ENCODE data around the gene OLIG1. TPM values are rescaled to one million over a fixed set of nuclear protein-coding genes. Genes with fewer than 3 reads are reported as not detected.

Gene OLIG1
- total RNA-seq, 1 experiment from 2014 or later = not detected

GRCh38 chr21:33059380-33059841, 10.5 kb upstream of the OLIG1 start:
- no peaks in the 10 kb centered on the region for H4K20me1 ChIP-seq (ENCODE audit: insufficient read depth)
- TF ChIP-seq EZH2 (IDR thresholded peaks at IDR 0.05; ENCODE audit: low read depth) = no peak
- no peak for TF ChIP-seq CTCF (conservative IDR thresholded peaks at IDR 0.05)
- peaks cover 64% of the 10 kb centered on the region for H3K27me3 ChIP-seq (ENCODE audit: insufficient read depth, low read depth)
- no peak overlapping the region for H3K4me2 ChIP-seq
- H2AFZ ChIP-seq = no peak overlapping the region
- H3F3A ChIP-seq (ENCODE audit: insufficient read depth, low read depth) = no peaks in the 10 kb centered on the region
- ChIA-PET CTCF (no interaction called here), POLR2A (ENCODE audit: unreplicated experiment) (no interaction called here)
- H3K27ac ChIP-seq = no peak overlapping the region
- intact Hi-C loops (cut with micrococcal nuclease; ENCODE audit: unreplicated experiment) = no loop called here
- no TSS peak for BruUV-seq (replicated peaks)
- H3K9me3 ChIP-seq (ENCODE audit: insufficient read depth, low read depth) = no peaks in the 10 kb centered on the region
- H3K4me3 ChIP-seq = no peak overlapping the region
- no peaks in the 10 kb centered on the region for H3K79me2 ChIP-seq (ENCODE audit: low read depth)
- DNase-seq = no peak
- H3K9me2 ChIP-seq (ENCODE audit: insufficient read depth) = no peaks in the 10 kb centered on the region
- no peaks in the 10 kb centered on the region for H3K4me1 ChIP-seq (replicated peaks; ENCODE audit: insufficient read depth)
- H3K36me3 ChIP-seq (ENCODE audit: low read depth) = no peaks in the 10 kb centered on the region

GRCh38 chr21:33061233-33061632, 8.7 kb upstream of the OLIG1 start:
- Histone ChIP-seq H3K9me2 (ENCODE audit: insufficient read depth) (no peaks in the 10 kb centered on the region), H3K4me1 (replicated peaks; ENCODE audit: insufficient read depth) (no peaks in the 10 kb centered on the region), H3K4me2 (no peak overlapping the region), H3K9me3 (ENCODE audit: insufficient read depth, low read depth) (no peaks in the 10 kb centered on the region), H3K4me3 (no peak overlapping the region), H3K79me2 (ENCODE audit: low read depth) (no peaks in the 10 kb centered on the region), H4K20me1 (ENCODE audit: insufficient read depth) (no peaks in the 10 kb centered on the region), H3K36me3 (ENCODE audit: low read depth) (no peaks in the 10 kb centered on the region), H2AFZ (no peak overlapping the region), H3K27ac (no peak overlapping the region), H3F3A (ENCODE audit: insufficient read depth, low read depth) (no peaks in the 10 kb centered on the region), H3K27me3 (ENCODE audit: insufficient read depth, low read depth) (peaks cover 69% of the 10 kb centered on the region)
- BruUV-seq (replicated peaks) = no TSS peak
- CTCF ChIA-PET = no interaction called here
- POLR2A ChIA-PET (ENCODE audit: unreplicated experiment) = no interaction called here
- intact Hi-C loops (cut with micrococcal nuclease; ENCODE audit: unreplicated experiment) = no loop called here
- no peak for DNase-seq
- TF ChIP-seq EZH2 (IDR thresholded peaks at IDR 0.05; ENCODE audit: low read depth) = no peak
- no peak for TF ChIP-seq CTCF (conservative IDR thresholded peaks at IDR 0.05)

GRCh38 chr21:33063375-33063883, 6.5 kb upstream of the OLIG1 start:
- no peak overlapping the region for H3K4me3 ChIP-seq
- H3K9me3 ChIP-seq (ENCODE audit: insufficient read depth, low read depth) = no peaks in the 10 kb centered on the region
- H2AFZ ChIP-seq = no peak overlapping the region
- peaks cover 77% of the 10 kb centered on the region for H3K27me3 ChIP-seq (ENCODE audit: insufficient read depth, low read depth)
- TF ChIP-seq CTCF (conservative IDR thresholded peaks at IDR 0.05) = no peak
- no peak for TF ChIP-seq EZH2 (IDR thresholded peaks at IDR 0.05; ENCODE audit: low read depth)
- ChIA-PET CTCF (no interaction called here), POLR2A (ENCODE audit: unreplicated experiment) (no interaction called here)
- no peak overlapping the region for H3K27ac ChIP-seq
- H3K4me1 ChIP-seq (replicated peaks; ENCODE audit: insufficient read depth) = no peaks in the 10 kb centered on the region
- no peaks in the 10 kb centered on the region for H3K79me2 ChIP-seq (ENCODE audit: low read depth)
- no TSS peak for BruUV-seq (replicated peaks)
- intact Hi-C loops (cut with micrococcal nuclease; ENCODE audit: unreplicated experiment) = no loop called here
- no peaks in the 10 kb centered on the region for H3F3A ChIP-seq (ENCODE audit: insufficient read depth, low read depth)
- no peaks in the 10 kb centered on the region for H3K9me2 ChIP-seq (ENCODE audit: insufficient read depth)
- no peak overlapping the region for H3K4me2 ChIP-seq
- no peaks in the 10 kb centered on the region for H3K36me3 ChIP-seq (ENCODE audit: low read depth)
- no peaks in the 10 kb centered on the region for H4K20me1 ChIP-seq (ENCODE audit: insufficient read depth)
- no peak for DNase-seq

Measured in PC-9 (cell line).